HepG2 (cell line): ENCODE data around the gene LNX2. TPM values are rescaled to one million over a fixed set of nuclear protein-coding genes. Genes with fewer than 3 reads are reported as not detected.

Experiments
- ATAC-seq: fragments of 200-7000 bp; cut with Tn5 transposase; 3 replicates; pipeline ENCODE4 v1.9.1; 2020; ENCODE audit warnings: mild to moderate bottlenecking, moderate library complexity
- BruUV-seq: library from RNA; stranded (reverse); fragments of 400-500 nt; replicated peaks from 2 replicates; lab custom pipeline; 2021; lab: Mats Ljungman, UMichigan
- CTCF ChIA-PET: fragments of 300-600 bp; formaldehyde crosslinking; extraction: SDS; loops from one replicate; lab custom pipeline; 2021; ENCODE audit warnings: low total read pairs, inconsistent platforms, low intra/inter-chr PET ratio; lab: Yijun Ruan, JAX
- POLR2A ChIA-PET: fragments of 350-600 bp; sonication (Branson Sonifier 250); formaldehyde crosslinking; loops from one replicate; lab custom pipeline; 2020; ENCODE audit warnings: antibody characterized with exemption, inconsistent platforms; lab: Yijun Ruan, JAX
- DNase-seq: peaks from one replicate; pipeline ENCODE4 v3.0.0-alpha.2; 2015; ENCODE audit warnings: low spot score
- FAIRE-seq: peaks from 3 replicates; lab custom pipeline; 2011; peaks lifted over from hg19 to GRCh38; lab: Jason Lieb, UNC
- H2AFZ ChIP-seq: one replicate; pipeline ENCODE4 v1.6.1; 2011; ENCODE audit warnings: low read length, inconsistent platforms
- H3K27ac ChIP-seq: fragments of 300-600 bp; 3 replicates; pipeline ENCODE4 v1.8.0; 2011; ENCODE audit warnings: mixed run types, mild to moderate bottlenecking, mixed read lengths, low read length, inconsistent platforms; ENCODE audit not compliant: insufficient read depth; ENCODE audit errors: extremely low read length
- H3K27me3 ChIP-seq, 2 experiments: fragments of 200-600 bp in 1 of 2; 2 replicates in 1 of 2; 3 replicates in 1 of 2; pipeline versions ENCODE4 v1.6.0 to v1.8.0; 2011; ENCODE audit warnings: low read length in 2 of 2, mild to moderate bottlenecking in 2 of 2, moderate library complexity in 2 of 2, inconsistent platforms in 1 of 2; ENCODE audit not compliant: insufficient read depth in 2 of 2, control insufficient read depth in 1 of 2
- H3K36me3 ChIP-seq, 2 experiments: fragments of 200-600 bp in 1 of 2; replicated peaks in 1 of 2; 2 replicates in 1 of 2; 3 replicates in 1 of 2; pipeline versions ENCODE4 v1.5.1 to v1.8.0; 2011; ENCODE audit warnings: low read length in 2 of 2, inconsistent platforms in 1 of 2; ENCODE audit not compliant: insufficient read depth in 2 of 2, control insufficient read depth in 1 of 2
- H3K4me1 ChIP-seq: 2 replicates; pipeline ENCODE4 v1.5.1; 2012; ENCODE audit warnings: low read length, inconsistent platforms; ENCODE audit not compliant: insufficient read depth
- H3K4me2 ChIP-seq: 2 replicates; pipeline ENCODE4 v1.6.0; 2011; ENCODE audit warnings: low read depth, low read length, inconsistent platforms
- H3K4me3 ChIP-seq, 3 experiments: fragments of 200-600 bp in 1 of 3; sonication (generic), shearing (Covaris generic) in 1 of 3; replicated peaks in 1 of 3; 2 replicates each; pipeline ENCODE4 v1.5.1; 2011 to 2016; ENCODE audit warnings: low read length in 3 of 3, inconsistent platforms in 2 of 3, low read depth in 2 of 3, mild to moderate bottlenecking in 2 of 3, control low read depth in 1 of 3, mixed read lengths in 1 of 3; ENCODE audit not compliant: insufficient read depth in 1 of 3
- H3K79me2 ChIP-seq: one replicate; pipeline ENCODE4 v1.6.1; 2011; ENCODE audit warnings: low read length, inconsistent platforms; ENCODE audit not compliant: insufficient read depth
- H3K9ac ChIP-seq: 2 replicates; pipeline ENCODE4 v1.6.0; 2011; ENCODE audit warnings: mild to moderate bottlenecking, low read depth, low read length, inconsistent platforms; ENCODE audit not compliant: insufficient read depth
- H3K9me3 ChIP-seq: 2 replicates; pipeline ENCODE4 v1.5.1; 2012; ENCODE audit warnings: mild to moderate bottlenecking, low read length
- H4K20me1 ChIP-seq: 2 replicates; pipeline ENCODE4 v1.6.0; 2011; ENCODE audit warnings: inconsistent platforms, mild to moderate bottlenecking, low read length, moderate library complexity; ENCODE audit not compliant: insufficient read depth
- ATF2 ChIP-seq: sonication (generic); formaldehyde crosslinking; IDR thresholded peaks from 2 replicates; pipeline ENCODE4 v1.4.0; 2020; ENCODE audit warnings: missing genetic modification reagents
- BHLHE40 ChIP-seq: IDR thresholded peaks from 2 replicates; pipeline ENCODE4 v1.6.1; 2011; ENCODE audit warnings: low read length, improper control_type of control experiment
- PRMT3 ChIP-seq: sonication (generic); formaldehyde crosslinking; IDR thresholded peaks from 2 replicates; pipeline ENCODE4 v1.8.1; 2022; ENCODE audit warnings: low read depth, mild to moderate bottlenecking, moderate library complexity, missing genetic modification reagents, borderline replicate concordance
- SIX1 ChIP-seq: sonication (generic); formaldehyde crosslinking; IDR thresholded peaks from 2 replicates; pipeline ENCODE4 v1.4.0; 2020; ENCODE audit warnings: missing genetic modification reagents, borderline replicate concordance
- SRY ChIP-seq: sonication (generic); formaldehyde crosslinking; IDR thresholded peaks from 2 replicates; pipeline ENCODE4 v1.8.0; 2022; ENCODE audit warnings: mild to moderate bottlenecking, missing genetic modification reagents
- TCF7 ChIP-seq: sonication (generic); IDR thresholded peaks from 2 replicates; pipeline ENCODE4 v1.6.1; 2016; ENCODE audit warnings: antibody characterized with exemption, low read depth
- THYN1 ChIP-seq: sonication (generic); formaldehyde crosslinking; IDR thresholded peaks from 2 replicates; pipeline ENCODE4 v1.8.1; 2023; ENCODE audit warnings: low read depth, mild to moderate bottlenecking, moderate library complexity, missing genetic modification reagents, borderline replicate concordance
- ZBTB8A ChIP-seq: sonication (generic); formaldehyde crosslinking; IDR thresholded peaks from 2 replicates; pipeline ENCODE4 v1.4.0; 2020; ENCODE audit warnings: mild to moderate bottlenecking, low read depth, missing genetic modification reagents, borderline replicate concordance
- ZNF143 ChIP-seq: sonication (generic); formaldehyde crosslinking; IDR thresholded peaks from 2 replicates; pipeline ENCODE4 v1.4.0; 2020; ENCODE audit warnings: missing genetic modification reagents
- ZNF256 ChIP-seq: sonication (generic); formaldehyde crosslinking; conservative IDR thresholded peaks from 2 replicates; pipeline ENCODE4 v1.4.0; 2020; ENCODE audit warnings: missing genetic modification reagents
- ZNF614 ChIP-seq: IDR thresholded peaks from 2 replicates; pipeline ENCODE4 v1.6.1; 2018; ENCODE audit warnings: missing biosample characterization, missing genetic modification reagents, inconsistent platforms, borderline replicate concordance
- ZNF747 ChIP-seq: sonication (generic); formaldehyde crosslinking; IDR thresholded peaks from 2 replicates; pipeline ENCODE4 v1.8.1; 2023; ENCODE audit warnings: missing genetic modification reagents, mild to moderate bottlenecking, borderline replicate concordance
- WGBS: methylation state at CpG from one replicate; pipeline ENCODE4 v1.1.6; 2017; ENCODE audit warnings: low lambda C conversion rate; 5-methylcytosine and 5-hydroxymethylcytosine counted together
- in situ Hi-C: cut with HindIII; loops from 2 replicates; pipeline ENCODE4 v1.10.0; 2017; ENCODE audit warnings: low pct_unique_long_range_greater_than_20kb; ENCODE audit not compliant: extremely low pct_ligation_motif_present
- intact Hi-C: fragments of 100-400 bp; cut with micrococcal nuclease; formaldehyde crosslinking; loops from one replicate; pipeline ENCODE4 v1.10.0; 2022; ENCODE audit not compliant: unreplicated experiment
- polyA plus RNA-seq, 8 experiments: library from polyadenylated mRNA; depleted of rRNA in 3 of 8; stranded (reverse) in 7 of 8; unstranded in 1 of 8; fragments of >200 nt; fragmentation: Illumina TruSeq in 4 of 8; extraction: Trizol in 4 of 8; gene quantifications; 2 replicates each; pipeline versions ENCODE4 v1.2.1 to v1.2.3, GENCODE V29; 2011 to 2016; ENCODE audit warnings: low read depth in 4 of 8, missing spikeins in 1 of 8, mixed read lengths in 1 of 8; ENCODE audit not compliant: insufficient read depth in 1 of 8
- total RNA-seq, 5 experiments: library from RNA; depleted of rRNA; stranded (reverse); fragments of >200 nt; fragmentation: Illumina TruSeq; extraction: Trizol; gene quantifications; 2 replicates each; pipeline ENCODE4 v1.2.3, GENCODE V29; 2016; ENCODE audit warnings: low read depth in 1 of 5
- TF ChIP-seq, protein P1 (sequence below), 2 experiments: sonication (generic) in 1 of 2; formaldehyde crosslinking in 1 of 2; IDR thresholded peaks; 2 replicates each; pipeline versions ENCODE4 v1.4.0 to v1.6.1; 2018 to 2020; ENCODE audit warnings: missing genetic modification reagents in 2 of 2, borderline replicate concordance in 1 of 2, low read depth in 1 of 2, mild to moderate bottlenecking in 1 of 2, missing biosample characterization in 1 of 2

The LNX2 gene
- total and polyA plus RNA-seq, 2 of the 13 experiments (the other 11 are each of a cell fraction or from before 2014, with no cell fraction given) = 9.2 to 9.7 TPM

DNA sequence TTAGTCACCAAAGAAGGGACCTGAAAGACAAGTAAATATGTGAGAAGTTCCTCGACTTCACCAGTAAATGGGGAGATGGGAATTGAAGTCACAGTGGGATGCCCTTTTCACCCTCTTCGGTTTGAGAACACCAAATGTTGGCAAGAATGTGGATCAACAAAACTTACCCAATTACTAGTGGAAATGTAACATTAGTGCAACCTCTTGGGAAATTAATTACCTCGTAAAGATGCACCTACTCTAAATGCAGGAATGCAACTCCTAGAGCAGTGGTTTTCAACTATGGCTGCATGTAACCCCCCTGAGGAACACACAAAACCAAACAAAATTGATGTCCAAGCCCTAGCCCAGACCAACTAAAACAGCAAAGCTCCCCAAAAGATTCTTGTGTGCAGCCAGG lies 78.1 kb downstream of the LNX2 start:
- Histone ChIP-seq H3K9me3 (no peaks in the 10 kb centered on the region), H3K27ac (no peak overlapping the region), H2AFZ (no peak overlapping the region), H3K9ac (no peak overlapping the region), H3K36me3 (no peaks in the 10 kb centered on the region), H3K4me1 (no peaks in the 10 kb centered on the region), H3K27me3 (no peaks in the 10 kb centered on the region), H4K20me1 (no peaks in the 10 kb centered on the region), H3K4me3 (no peak overlapping the region), H3K4me2 (no peak overlapping the region), H3K79me2 (no peaks in the 10 kb centered on the region)
- WGBS = 96% methylated on average over 3 of the region's 3 CpGs
- CTCF ChIA-PET = no interaction called here
- FAIRE-seq (no peak), DNase-seq (no peak), ATAC-seq (no peak)
- POLR2A ChIA-PET = no interaction called here
- in situ Hi-C loops = no loop called here
- no TSS peak for BruUV-seq
- TF ChIP-seq TCF7 (no peak), ZNF256 (no peak), SRY (CRISPR knock-in tag) (no peak), ZNF614 (CRISPR knock-in tag) (no peak), ZNF143 (CRISPR knock-in tag) (no peak), ZBTB8A (CRISPR knock-in tag) (no peak), BHLHE40 (no peak), ZNF747 (CRISPR knock-in tag) (no peak), PRMT3 (CRISPR knock-in tag) (no peak), ATF2 (CRISPR knock-in tag) (no peak), THYN1 (no peak), SIX1 (CRISPR knock-in tag) (no peak)
- TF ChIP-seq, protein P1, sequence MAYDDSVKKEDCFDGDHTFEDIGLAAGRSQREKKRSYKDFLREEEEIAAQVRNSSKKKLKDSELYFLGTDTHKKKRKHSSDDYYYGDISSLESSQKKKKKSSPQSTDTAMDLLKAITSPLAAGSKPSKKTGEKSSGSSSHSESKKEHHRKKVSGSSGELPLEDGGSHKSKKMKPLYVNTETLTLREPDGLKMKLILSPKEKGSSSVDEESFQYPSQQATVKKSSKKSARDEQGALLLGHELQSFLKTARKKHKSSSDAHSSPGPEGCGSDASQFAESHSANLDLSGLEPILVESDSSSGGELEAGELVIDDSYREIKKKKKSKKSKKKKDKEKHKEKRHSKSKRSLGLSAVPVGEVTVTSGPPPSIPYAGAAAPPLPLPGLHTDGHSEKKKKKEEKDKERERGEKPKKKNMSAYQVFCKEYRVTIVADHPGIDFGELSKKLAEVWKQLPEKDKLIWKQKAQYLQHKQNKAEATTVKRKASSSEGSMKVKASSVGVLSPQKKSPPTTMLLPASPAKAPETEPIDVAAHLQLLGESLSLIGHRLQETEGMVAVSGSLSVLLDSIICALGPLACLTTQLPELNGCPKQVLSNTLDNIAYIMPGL (CRISPR knock-in tag; IDR thresholded peaks at IDR 0.05; ENCODE audit: borderline replicate concordance in 1 of 2, low read depth in 1 of 2) = no peak
- intact Hi-C loops = no loop called here
